Endothelial cell of umbilical vein (primary cell): ENCODE results near the gene SRRM4. TPM values are rescaled to one million over a fixed set of nuclear protein-coding genes. Genes with fewer than 3 reads are reported as not detected.

Experiments
- BruUV-seq: library from RNA; stranded (reverse); fragments of 400-500 nt; replicated peaks from 2 replicates; lab custom pipeline; 2021; lab: Mats Ljungman, UMichigan
- CTCF ChIA-PET: fragments of 300-600, 350-600 bp; sonication (Branson Sonifier 250); formaldehyde crosslinking; loops from one replicate; lab custom pipeline; 2021; ENCODE audit warnings: antibody characterized with exemption, inconsistent platforms; lab: Charles Lee
- POLR2A ChIA-PET: fragments of 300-600, 350-600 bp; sonication (Branson Sonifier 250); formaldehyde crosslinking; loops from one replicate; lab custom pipeline; 2021; ENCODE audit warnings: antibody characterized with exemption, inconsistent platforms; lab: Charles Lee
- DNase-seq: peaks from one replicate; pipeline ENCODE4 v3.0.0-alpha.2; 2011; ENCODE audit warnings: low read depth, low spot score
- FAIRE-seq: peaks from 2 replicates; lab custom pipeline; 2011; peaks lifted over from hg19 to GRCh38; lab: Jason Lieb, UNC
- H2AFZ ChIP-seq: 2 replicates; pipeline ENCODE4 v1.6.0; 2012; ENCODE audit warnings: low read depth, low read length, control low read depth, inconsistent platforms
- H3K27ac ChIP-seq: 2 replicates; pipeline ENCODE4 v1.5.1; 2011; ENCODE audit warnings: low read depth, mild to moderate bottlenecking, control low read depth, low read length, moderate library complexity; ENCODE audit not compliant: insufficient read depth
- H3K27me3 ChIP-seq, 2 experiments: 2 replicates each; pipeline versions ENCODE4 v1.6.0 to v1.6.1; 2011; ENCODE audit warnings: low read length in 2 of 2, mixed read lengths in 1 of 2; ENCODE audit not compliant: control insufficient read depth in 2 of 2, insufficient read depth in 2 of 2
- H3K36me3 ChIP-seq, 2 experiments: 2 replicates in 1 of 2; 3 replicates in 1 of 2; pipeline ENCODE4 v1.5.1; 2011; ENCODE audit warnings: low read length in 2 of 2, mild to moderate bottlenecking in 1 of 2, moderate library complexity in 1 of 2; ENCODE audit not compliant: control insufficient read depth in 2 of 2, insufficient read depth in 2 of 2; ENCODE audit errors: extremely low read depth in 1 of 2
- H3K4me1 ChIP-seq: 3 replicates; pipeline ENCODE4 v1.5.1; 2011; ENCODE audit warnings: mild to moderate bottlenecking, low read length; ENCODE audit not compliant: control insufficient read depth, insufficient read depth; ENCODE audit errors: extremely low read depth
- H3K4me2 ChIP-seq: 2 replicates; pipeline ENCODE4 v1.6.1; 2011; ENCODE audit warnings: low read length, control low read depth, mixed read lengths; ENCODE audit not compliant: insufficient read depth
- H3K4me3 ChIP-seq, 3 experiments: fragments of 200-600 bp in 1 of 3; sonication (generic), shearing (Covaris generic) in 1 of 3; replicated peaks in 1 of 3; 2 replicates each; pipeline ENCODE4 v1.5.1; 2011 to 2016; ENCODE audit warnings: control low read depth in 3 of 3, low read length in 3 of 3, mild to moderate bottlenecking in 2 of 3, inconsistent platforms in 1 of 3, low read depth in 1 of 3, moderate library complexity in 1 of 3; ENCODE audit not compliant: insufficient read depth in 1 of 3
- H3K79me2 ChIP-seq: 2 replicates; pipeline ENCODE4 v1.6.0; 2012; ENCODE audit warnings: low read length, inconsistent platforms; ENCODE audit not compliant: control insufficient read depth, insufficient read depth
- H3K9ac ChIP-seq: replicated peaks from 2 replicates; pipeline ENCODE3; 2011; ENCODE audit warnings: low read length, control low read depth; ENCODE audit not compliant: insufficient read depth; ENCODE audit errors: extremely low read depth
- H3K9me1 ChIP-seq: replicated peaks from 3 replicates; pipeline ENCODE4 v1.6.0; 2011; ENCODE audit warnings: mild to moderate bottlenecking, low read length; ENCODE audit not compliant: control insufficient read depth, insufficient read depth; ENCODE audit errors: extremely low read depth
- H3K9me3 ChIP-seq: replicated peaks from 2 replicates; pipeline ENCODE4 v1.5.1; 2012; ENCODE audit warnings: low read length, inconsistent platforms; ENCODE audit not compliant: control insufficient read depth, insufficient read depth
- H4K20me1 ChIP-seq: replicated peaks from 2 replicates; pipeline ENCODE3; 2011; ENCODE audit warnings: mild to moderate bottlenecking, low read length; ENCODE audit not compliant: control insufficient read depth, insufficient read depth; ENCODE audit errors: extremely low read depth
- CTCF ChIP-seq, 2 donors: IDR thresholded peaks; 1 replicate in 1 of 2; 2 replicates in 1 of 2; pipeline ENCODE4 v1.5.1; 2011; ENCODE audit warnings: low read length in 2 of 2, mild to moderate bottlenecking in 2 of 2, moderate library complexity in 2 of 2, control low read depth in 1 of 2, inconsistent platforms in 1 of 2, low read depth in 1 of 2; ENCODE audit not compliant: insufficient read depth in 1 of 2; ENCODE audit errors: extremely low read depth in 1 of 2
- EZH2 ChIP-seq: IDR thresholded peaks from 2 replicates; pipeline ENCODE4 v1.6.1; 2012; ENCODE audit warnings: borderline replicate concordance, low read depth, mild to moderate bottlenecking, moderate library complexity, low read length, inconsistent platforms; ENCODE audit not compliant: severe bottlenecking
- FOS ChIP-seq: IDR thresholded peaks from 2 replicates; pipeline ENCODE4 v1.6.1; 2011; ENCODE audit warnings: mild to moderate bottlenecking, low read length, moderate library complexity, borderline replicate concordance; ENCODE audit not compliant: insufficient read depth
- GATA2 ChIP-seq: IDR thresholded peaks from 2 replicates; pipeline ENCODE4 v1.7.0; 2011; ENCODE audit warnings: low read depth, mild to moderate bottlenecking, moderate library complexity, mixed read lengths, low read length; ENCODE audit not compliant: insufficient read length, insufficient read depth
- JUN ChIP-seq: IDR thresholded peaks from 2 replicates; pipeline ENCODE4 v1.6.1; 2011; ENCODE audit warnings: borderline replicate concordance, low read depth; ENCODE audit not compliant: insufficient read length, insufficient read depth
- MAX ChIP-seq: IDR thresholded peaks from 2 replicates; pipeline ENCODE4 v1.6.1; 2011; ENCODE audit not compliant: insufficient read depth, insufficient read length
- MYC ChIP-seq: IDR thresholded peaks from one replicate; pipeline ENCODE4 v1.6.1; 2011; ENCODE audit warnings: mild to moderate bottlenecking, low read depth, low read length
- POLR2A ChIP-seq: IDR thresholded peaks from 2 replicates; pipeline ENCODE4 v1.6.1; 2012; ENCODE audit warnings: low read depth, mild to moderate bottlenecking, control low read depth, low read length
- POLR2AphosphoS5 ChIP-seq: IDR thresholded peaks from 2 replicates; pipeline ENCODE4 v1.6.1; 2012; ENCODE audit warnings: low read depth, mild to moderate bottlenecking, control low read depth, low read length, moderate library complexity; ENCODE audit not compliant: insufficient read depth
- dilution Hi-C: fragments of 300-500 bp; cut with MboI; formaldehyde crosslinking; loops from one replicate; pipeline ENCODE4 v1.15.0; 2019; ENCODE audit warnings: low sequenced_read_pairs; ENCODE audit not compliant: extremely low pct_ligation_motif_present
- intact Hi-C: fragments of 100-400 bp; cut with micrococcal nuclease; formaldehyde crosslinking; loops from one replicate; pipeline ENCODE4 v1.10.0; 2022
- polyA plus RNA-seq, 4 experiments: library from polyadenylated mRNA; depleted of rRNA in 3 of 4; stranded (reverse) in 3 of 4; unstranded in 1 of 4; fragments of >200 nt; gene quantifications; 2 replicates each; pipeline versions ENCODE4 v1.2.1 to v1.2.3, GENCODE V29; 2011 to 2012; ENCODE audit warnings: missing spikeins in 1 of 4
- total RNA-seq: library from RNA; stranded (reverse); gene quantifications from 2 replicates; pipeline ENCODE4 v1.2.3, GENCODE V29; 2021

The SRRM4 gene
- total and polyA plus RNA-seq, 2 donors (not counting 3 experiments of a cell fraction or from before 2014, with no cell fraction given) = not detected

- Histone ChIP-seq H3K4me3 (no peak overlapping the region), H3K27ac (no peak overlapping the region), H3K4me1 (no peaks in the 10 kb centered on the region), H2AFZ (no peak overlapping the region), H3K27me3 (no peaks in the 10 kb centered on the region), H3K36me3 (no peaks in the 10 kb centered on the region), H3K4me2 (no peak overlapping the region), H3K9me1 (no peaks in the 10 kb centered on the region), H3K9ac (no peak overlapping the region), H4K20me1 (no peaks in the 10 kb centered on the region), H3K9me3 (peaks cover 5% of the 10 kb centered on the region), H3K79me2 (no peaks in the 10 kb centered on the region)
- TF ChIP-seq JUN (no peak), EZH2 (no peak), FOS (no peak), CTCF (IDR thresholded peaks at IDR 0.05; ENCODE audit: extremely low read depth in 1 of 2, insufficient read depth in 1 of 2, low read depth in 1 of 2, low read length in 2 of 2) (no peak), MYC (no peak), POLR2A (no peak), POLR2AphosphoS5 (no peak), GATA2 (no peak), MAX (no peak)
- intact Hi-C loops = no loop called here
- DNase-seq (no peak), FAIRE-seq (no peak)
- ChIA-PET POLR2A (no interaction called here), CTCF (no interaction called here)
- dilution Hi-C loops = no loop called here
- no TSS peak for BruUV-seq
These were observed 37.8 kb downstream of the SRRM4 start for GRCh38 chr12:119019166-119019565.
